ENCODE data around the gene SYN1.

DNA sequence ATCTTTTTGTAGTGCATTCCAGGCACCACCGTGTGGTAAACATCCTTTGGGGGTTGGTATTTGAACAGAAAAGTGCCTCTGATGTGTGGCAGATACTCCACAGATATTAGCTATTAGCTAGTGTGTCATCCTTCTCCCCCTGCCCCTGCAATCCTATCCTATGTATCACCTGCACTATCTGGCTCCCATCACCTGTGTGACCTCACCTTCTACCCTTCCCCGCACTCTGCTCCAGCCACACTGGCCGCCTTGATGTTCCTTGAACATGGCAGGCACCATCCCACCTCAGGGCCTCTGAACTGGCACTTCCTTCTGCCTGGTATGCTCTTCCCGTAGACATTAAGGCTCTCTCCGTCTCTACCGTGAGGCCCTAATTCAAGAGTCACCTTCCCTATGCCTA lies 27.0 kb upstream of the SYN1 start:
- no peak for TF ChIP-seq CTCF (IDR thresholded peaks at IDR 0.05)
- TF ChIP-seq EZH2 (IDR thresholded peaks at IDR 0.05): no peak
- no peak for TF ChIP-seq EZH2phosphoT487 (IDR thresholded peaks at IDR 0.05)

Measured in neural progenitor cell (in vitro differentiated cells).